Ramos (cell line): ENCODE measurements around the gene RUNX2.

Source experiments
- in situ Hi-C: fragments of 300-500 bp; cut with MboI; formaldehyde crosslinking; loops from one replicate; pipeline ENCODE4 v1.14.3; 2022; ENCODE audit warnings: low sequenced_read_pairs; ENCODE audit not compliant: unreplicated experiment

The RUNX2 gene

GRCh38 chr6:45681860-45682511, 353.9 kb downstream of the RUNX2 start:
- in situ Hi-C loops: no loop called here

- in situ Hi-C loops: no loop called here
Observed at GRCh38 chr6:45684476-45684875, 356.3 kb downstream of the RUNX2 start.

- in situ Hi-C loops: no loop called here
Observed at GRCh38 chr6:45685076-45685475, 356.9 kb downstream of the RUNX2 start.

- in situ Hi-C loops: no loop called here
Observed at GRCh38 chr6:45686841-45687569, 358.9 kb downstream of the RUNX2 start.

GRCh38 chr6:45687570-45687969, 359.4 kb downstream of the RUNX2 start:
- in situ Hi-C loops: no loop called here

DNA sequence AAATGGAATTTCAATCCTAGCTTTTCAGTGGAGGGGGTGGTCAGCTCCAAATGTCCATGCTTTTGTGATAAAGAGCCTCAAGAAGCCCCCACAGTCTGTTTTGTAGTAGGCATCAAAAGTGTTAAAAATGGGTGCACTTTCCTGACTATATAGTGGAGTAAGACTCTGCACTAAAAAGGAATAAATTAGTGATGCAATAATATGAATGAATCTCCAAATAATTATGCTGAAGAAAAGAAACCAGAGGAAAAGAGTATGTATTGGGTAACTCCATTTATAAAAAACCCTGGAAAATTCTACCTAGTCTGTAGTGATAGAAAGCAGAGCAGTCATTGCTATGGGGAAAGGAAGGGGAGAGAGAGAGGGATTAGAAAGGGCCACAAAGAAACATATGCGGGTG, 360.1 kb downstream of the RUNX2 start:
- in situ Hi-C loops: no loop called here

GRCh38 chr6:45689926-45690615, 361.9 kb downstream of the RUNX2 start:
- in situ Hi-C loops: no loop called here

DNA sequence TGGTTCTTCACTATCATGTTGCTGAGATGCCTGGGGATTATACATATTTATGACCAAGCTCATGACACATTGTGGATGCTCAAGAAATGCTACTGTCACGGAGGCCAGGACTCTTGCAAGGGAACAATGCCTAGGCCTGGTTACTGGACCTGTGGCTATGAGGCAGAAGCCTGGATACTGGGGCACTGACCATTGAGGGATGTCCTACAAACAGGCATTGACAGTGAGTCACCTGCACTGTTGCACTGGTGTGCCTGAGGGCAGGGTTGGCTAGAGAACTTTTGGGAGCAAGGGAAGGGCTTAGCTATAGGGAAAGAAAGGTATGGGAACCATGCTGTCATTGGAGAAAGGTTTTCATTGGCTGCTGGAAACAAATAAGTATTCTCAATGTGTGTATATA, 362.7 kb downstream of the RUNX2 start:
- in situ Hi-C loops: no loop called here

- in situ Hi-C loops: no loop called here
Observed at GRCh38 chr6:45691426-45691825, 363.3 kb downstream of the RUNX2 start.

- in situ Hi-C loops: no loop called here
Observed at GRCh38 chr6:45692021-45692420, 363.9 kb downstream of the RUNX2 start.

DNA sequence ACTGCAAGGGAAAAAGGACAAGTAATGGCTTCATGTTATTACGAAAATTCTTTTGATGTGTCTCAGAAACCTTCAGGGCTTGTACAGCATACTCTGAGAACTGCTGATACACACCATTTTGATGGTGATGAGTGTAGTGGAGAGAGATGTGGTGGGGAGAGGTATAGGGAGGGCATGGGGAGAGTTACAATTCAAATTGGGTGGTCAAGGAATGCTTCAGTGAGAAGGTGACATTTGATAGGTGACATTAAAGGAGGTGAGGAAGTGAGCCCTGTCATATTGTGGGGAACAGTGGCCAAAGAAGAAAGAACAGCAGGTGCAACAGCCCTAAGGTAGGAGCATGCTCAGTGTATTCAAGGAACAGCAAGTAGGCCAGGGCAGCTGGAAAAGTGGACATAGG, 368.6 kb downstream of the RUNX2 start:
- in situ Hi-C loops: no loop called here

DNA sequence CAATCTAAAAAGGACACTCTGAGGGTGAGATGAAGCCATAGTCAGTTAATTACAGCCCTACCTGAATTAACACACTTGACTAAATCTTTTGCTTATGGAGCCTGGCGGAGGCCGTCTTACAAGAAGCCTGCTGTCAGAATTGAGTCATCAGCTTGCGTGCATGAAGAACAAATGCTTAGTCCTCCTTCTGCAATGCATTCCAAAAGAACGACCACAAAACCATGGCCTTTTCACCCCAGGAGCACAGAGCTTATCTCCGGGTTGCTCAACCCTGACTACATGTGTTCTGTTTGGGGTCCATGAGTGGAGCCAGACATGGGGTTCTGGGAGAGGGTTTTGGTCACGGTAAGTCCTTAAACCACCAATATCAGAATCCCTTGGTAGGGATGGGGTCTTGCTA, 369.5 kb downstream of the RUNX2 start:
- in situ Hi-C loops: no loop called here

DNA sequence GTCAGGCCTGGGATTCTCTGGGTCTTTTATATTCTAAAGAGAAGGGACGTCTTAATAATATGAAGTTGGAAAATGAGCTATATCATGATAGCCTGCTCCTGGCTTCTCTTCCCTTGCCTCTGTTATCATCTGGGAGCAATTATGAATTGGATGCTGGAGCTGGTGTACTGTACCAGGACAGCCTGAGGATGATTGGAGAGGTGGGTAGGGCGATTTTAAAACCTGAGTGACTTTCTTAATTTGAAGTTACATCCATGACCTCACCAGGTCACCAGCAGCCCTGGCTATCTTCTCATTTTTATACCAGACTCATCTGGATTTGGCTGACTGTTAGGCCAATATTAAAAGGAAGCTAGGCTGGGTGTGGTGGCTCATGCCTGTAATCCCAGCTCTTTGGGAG, 369.9 kb downstream of the RUNX2 start:
- in situ Hi-C loops: no loop called here

- in situ Hi-C loops: loop anchor here (25.0 kb wide), 1 partner anchor 1037 kb away; no protein-coding TSS in a partner anchor
Observed at GRCh38 chr6:45699663-45700062, 371.5 kb downstream of the RUNX2 start.

GRCh38 chr6:45702849-45703739, 375.0 kb downstream of the RUNX2 start:
- in situ Hi-C loops: loop anchor here (25.0 kb wide), 1 partner anchor 1041 kb away; no protein-coding TSS in a partner anchor

GRCh38 chr6:45704056-45704800, 376.1 kb downstream of the RUNX2 start:
- in situ Hi-C loops: loop anchor here (25.0 kb wide), 1 partner anchor 1042 kb away; no protein-coding TSS in a partner anchor

- in situ Hi-C loops: loop anchor here (25.0 kb wide), 1 partner anchor 1043 kb away; no protein-coding TSS in a partner anchor
Observed at GRCh38 chr6:45705137-45705855, 377.2 kb downstream of the RUNX2 start.

DNA sequence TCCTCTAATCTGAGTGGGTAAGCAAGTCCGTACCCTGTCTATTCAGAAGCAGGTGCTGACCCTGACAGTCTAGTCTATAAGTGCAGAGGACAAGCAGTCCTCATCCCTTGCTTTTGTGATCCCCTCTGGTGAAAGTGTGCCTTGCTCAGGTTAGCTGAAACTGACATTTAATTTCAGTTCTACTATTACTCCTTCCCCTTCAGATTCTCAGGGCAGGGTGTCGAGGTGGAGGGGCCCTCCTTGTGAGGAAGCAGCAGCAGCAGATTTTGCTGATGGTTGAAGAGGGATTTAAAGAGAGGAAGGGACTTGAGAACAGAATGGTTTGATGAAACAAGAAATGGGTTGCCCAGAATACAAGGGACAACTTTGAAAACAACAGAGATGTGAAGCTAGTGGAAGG, 378.2 kb downstream of the RUNX2 start:
- in situ Hi-C loops: loop anchor here (25.0 kb wide), 1 partner anchor 1044 kb away; no protein-coding TSS in a partner anchor

DNA sequence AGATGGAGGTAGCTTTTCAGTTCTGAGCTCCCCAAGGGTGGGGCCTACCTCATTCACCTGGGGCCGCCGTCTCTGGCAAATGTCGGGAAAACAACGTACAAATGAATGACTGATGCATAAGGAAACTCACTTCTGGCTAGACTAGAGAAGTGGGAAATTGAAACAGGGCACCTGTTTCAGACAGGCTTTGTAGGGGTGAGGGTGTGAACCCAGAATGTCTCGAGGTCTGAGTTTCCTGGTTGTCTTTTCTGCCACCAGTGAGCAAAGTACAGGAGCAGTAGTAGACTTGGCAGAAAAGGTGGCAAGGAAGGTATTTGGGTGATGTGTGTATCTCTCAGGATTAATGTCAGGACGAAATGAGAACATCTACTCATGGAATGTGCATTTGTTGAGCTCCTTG, 379.0 kb downstream of the RUNX2 start:
- in situ Hi-C loops: loop anchor here (25.0 kb wide), 1 partner anchor 1045 kb away; no protein-coding TSS in a partner anchor
